ENCODE measurements around the gene DLG1.

The DLG1 gene

GRCh38 chr3:197019535-197019934, 278.9 kb downstream of the DLG1 start:
- no peak for DNase-seq (ENCODE audit: low read depth in 2 of 3, low spot score in 2 of 3)

GRCh38 chr3:197019021-197019420, 279.4 kb downstream of the DLG1 start:
- DNase-seq (ENCODE audit: low read depth in 2 of 3, low spot score in 2 of 3), result no peak

GRCh38 chr3:197017003-197017402, 281.4 kb downstream of the DLG1 start:
- DNase-seq (ENCODE audit: low read depth in 2 of 3, low spot score in 2 of 3), result no peak

- DNase-seq (ENCODE audit: low read depth in 2 of 3, low spot score in 2 of 3), result no peak
Measured at GRCh38 chr3:197015790-197016736, 282.3 kb downstream of the DLG1 start.

GRCh38 chr3:197014942-197015575, 283.4 kb downstream of the DLG1 start:
- DNase-seq (ENCODE audit: low read depth in 2 of 3, low spot score in 2 of 3), result no peak

- no peak for DNase-seq (ENCODE audit: low read depth in 2 of 3, low spot score in 2 of 3)
Measured at GRCh38 chr3:197014024-197014423, 284.4 kb downstream of the DLG1 start.

GRCh38 chr3:197012540-197012883, 285.9 kb downstream of the DLG1 start:
- no peak for DNase-seq (ENCODE audit: low read depth in 2 of 3, low spot score in 2 of 3)

- no peak for DNase-seq (ENCODE audit: low read depth in 2 of 3, low spot score in 2 of 3)
Measured at GRCh38 chr3:197011780-197012539, 286.5 kb downstream of the DLG1 start.

- no peak for DNase-seq (ENCODE audit: low read depth in 2 of 3, low spot score in 2 of 3)
Measured at GRCh38 chr3:197010556-197011351, 287.7 kb downstream of the DLG1 start.

- DNase-seq (ENCODE audit: low read depth in 2 of 3, low spot score in 2 of 3), result no peak
Measured at GRCh38 chr3:197009532-197010019, 288.8 kb downstream of the DLG1 start.

GRCh38 chr3:197008436-197009209, 289.8 kb downstream of the DLG1 start:
- no peak for DNase-seq (ENCODE audit: low read depth in 2 of 3, low spot score in 2 of 3)

- DNase-seq (ENCODE audit: low read depth in 2 of 3, low spot score in 2 of 3), result no peak
Measured at GRCh38 chr3:197007953-197008352, 290.5 kb downstream of the DLG1 start.

- DNase-seq (ENCODE audit: low read depth in 2 of 3, low spot score in 2 of 3), result no peak
Measured at GRCh38 chr3:197007296-197007940, 291.0 kb downstream of the DLG1 start.

- DNase-seq (ENCODE audit: low read depth in 2 of 3, low spot score in 2 of 3), result no peak
Measured at GRCh38 chr3:197006860-197007259, 291.6 kb downstream of the DLG1 start.

GRCh38 chr3:197006446-197006845, 292.0 kb downstream of the DLG1 start:
- no peak for DNase-seq (ENCODE audit: low read depth in 2 of 3, low spot score in 2 of 3)

GRCh38 chr3:197003461-197004385, 294.7 kb downstream of the DLG1 start:
- DNase-seq (ENCODE audit: low read depth in 2 of 3, low spot score in 2 of 3), result no peak

GRCh38 chr3:197002701-197003454, 295.5 kb downstream of the DLG1 start:
- peak; percentile 56 to 73 (median 68) for DNase-seq (ENCODE audit: low read depth in 2 of 3, low spot score in 2 of 3)
